Fibroblast of skin of right quadriceps (primary cell): ENCODE measurements around the gene ECE1.
"Not testable (repeated sequence)": the region's sequence is repeated elsewhere in the genome, so short reads cannot be mapped to it uniquely, and the experiment has no call there.

ENCODE experiments used
- DNase-seq: peaks from one replicate; pipeline ENCODE4 v3.0.0-alpha.2; 2013

Gene ECE1

GRCh38 chr1:21216835-21217811 lies 73.1 kb downstream of the ECE1 start:
- peak; percentile 29 for DNase-seq

- DNase-seq, result peak; percentile 34
These were observed 78.1 kb downstream of the ECE1 start for GRCh38 chr1:21212126-21212525.

- DNase-seq, result not testable (repeated sequence)
These were observed 82.0 kb downstream of the ECE1 start for GRCh38 chr1:21208137-21208700.

GRCh38 chr1:21206117-21206516 lies 84.1 kb downstream of the ECE1 start:
- DNase-seq, result peak; percentile 18

- no peak for DNase-seq
These were observed 84.8 kb downstream of the ECE1 start for GRCh38 chr1:21205416-21205815.

- DNase-seq, result no peak
These were observed 88.6 kb downstream of the ECE1 start for GRCh38 chr1:21201650-21202049.

GRCh38 chr1:21201238-21201637 lies 89.0 kb downstream of the ECE1 start:
- not testable (repeated sequence) for DNase-seq

- peak; percentile 25 for DNase-seq
These were observed 89.5 kb downstream of the ECE1 start for GRCh38 chr1:21200767-21201166.

GRCh38 chr1:21198929-21199328 lies 91.3 kb downstream of the ECE1 start:
- DNase-seq, result no peak

GRCh38 chr1:21192871-21193270 lies 97.4 kb downstream of the ECE1 start:
- no peak for DNase-seq

- DNase-seq, result no peak
These were observed 98.0 kb downstream of the ECE1 start for GRCh38 chr1:21192284-21192683.

- DNase-seq, result not testable (repeated sequence)
These were observed 99.5 kb downstream of the ECE1 start for GRCh38 chr1:21190771-21191170.

GRCh38 chr1:21189906-21190500 lies 100.3 kb downstream of the ECE1 start:
- no peak for DNase-seq

- no peak for DNase-seq
These were observed 100.8 kb downstream of the ECE1 start for GRCh38 chr1:21189421-21189820.

GRCh38 chr1:21188235-21188634 lies 102.0 kb downstream of the ECE1 start:
- DNase-seq, result no peak

- no peak for DNase-seq
These were observed 105.0 kb downstream of the ECE1 start for GRCh38 chr1:21185221-21185731.

GRCh38 chr1:21184276-21184675 lies 106.0 kb downstream of the ECE1 start:
- no peak for DNase-seq

GRCh38 chr1:21182181-21182731 lies 108.0 kb downstream of the ECE1 start:
- peak; percentile 15 for DNase-seq

- DNase-seq, result not testable (repeated sequence)
These were observed 112.0 kb downstream of the ECE1 start for GRCh38 chr1:21178271-21178670.

GRCh38 chr1:21176586-21177555 lies 113.4 kb downstream of the ECE1 start, which contains the start of gene EIF4G3:
Gene EIF4G3 (minus strand): TSS chr1:21176897. CDS start chr1:21002742, 174,155 bp downstream.
- peak; percentile 96 for DNase-seq

- peak; percentile 21 for DNase-seq
These were observed 114.3 kb downstream of the ECE1 start for GRCh38 chr1:21175670-21176581.
